Activated T-cell treated with anti-CD3 and anti-CD28 coated beads for 24 hours (primary cell): ENCODE results near the gene GRIK3.
"Not testable (repeated sequence)": the region's sequence is repeated elsewhere in the genome, so short reads cannot be mapped to it uniquely, and the experiment has no call there.

ENCODE experiments used
- DNase-seq: peaks from one replicate; pipeline ENCODE4 v3.0.0-alpha.2; 2020; ENCODE audit warnings: low read depth

Gene GRIK3

DNA sequence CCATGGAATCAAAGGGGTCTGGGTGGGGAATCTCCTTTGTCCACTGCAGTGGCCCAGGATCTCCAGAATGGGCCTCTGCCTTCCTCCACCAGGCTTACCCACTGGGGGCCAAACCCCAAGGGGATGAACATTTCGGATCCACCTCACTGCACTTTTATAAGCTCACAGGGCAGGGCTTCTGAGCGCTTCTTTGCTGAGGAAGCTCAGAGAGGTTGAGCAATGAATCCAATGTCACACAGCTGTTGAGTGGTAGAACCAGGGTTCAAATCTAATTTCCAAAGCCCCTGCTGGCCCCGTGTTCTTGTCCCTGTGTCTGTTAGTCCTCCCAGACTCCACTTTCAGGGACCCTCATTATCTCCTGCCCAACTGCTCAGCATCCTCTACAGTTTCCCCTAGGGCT, 250.8 kb downstream of the GRIK3 start:
- no peak for DNase-seq

DNA sequence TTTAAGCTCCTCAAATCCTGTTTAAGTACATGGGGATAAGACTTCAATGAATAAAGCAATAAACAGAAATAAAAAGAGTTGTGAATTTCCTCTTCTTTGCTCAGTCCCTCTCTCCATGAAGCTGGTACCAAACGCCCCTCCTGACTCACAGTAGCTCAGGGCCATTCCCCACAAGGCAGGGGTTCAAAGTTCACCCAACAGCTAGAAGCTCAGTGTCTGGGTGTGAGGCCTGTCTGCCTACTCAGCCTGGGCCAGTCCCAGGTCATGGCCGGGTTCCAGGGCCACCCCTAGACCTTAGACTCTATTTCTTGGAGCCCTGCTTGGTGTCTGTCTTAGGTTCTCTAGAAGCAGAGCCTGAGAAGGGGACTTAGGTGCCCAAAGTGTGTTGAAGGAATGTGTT, 251.5 kb downstream of the GRIK3 start:
- DNase-seq: no peak

DNA sequence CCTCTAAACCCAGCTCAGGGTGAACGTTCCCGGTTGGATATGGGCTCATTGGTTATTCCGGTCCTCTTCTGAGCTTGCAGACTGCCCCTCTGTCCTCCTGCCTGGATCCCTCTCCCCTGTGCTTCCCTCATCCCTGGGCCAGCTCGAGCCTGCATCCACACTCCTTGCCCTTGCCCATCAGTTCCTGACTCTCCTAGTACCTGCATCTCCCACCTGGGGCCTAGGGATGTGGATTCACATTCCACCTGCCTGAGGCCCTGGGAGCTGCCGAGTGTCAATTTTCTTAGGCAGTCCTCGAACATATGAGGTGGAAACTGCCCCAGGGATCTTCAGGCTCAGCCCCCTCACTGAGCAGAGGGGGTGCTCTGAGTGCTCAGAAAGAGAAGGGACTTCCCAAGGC, 252.2 kb downstream of the GRIK3 start:
- no peak for DNase-seq

DNA sequence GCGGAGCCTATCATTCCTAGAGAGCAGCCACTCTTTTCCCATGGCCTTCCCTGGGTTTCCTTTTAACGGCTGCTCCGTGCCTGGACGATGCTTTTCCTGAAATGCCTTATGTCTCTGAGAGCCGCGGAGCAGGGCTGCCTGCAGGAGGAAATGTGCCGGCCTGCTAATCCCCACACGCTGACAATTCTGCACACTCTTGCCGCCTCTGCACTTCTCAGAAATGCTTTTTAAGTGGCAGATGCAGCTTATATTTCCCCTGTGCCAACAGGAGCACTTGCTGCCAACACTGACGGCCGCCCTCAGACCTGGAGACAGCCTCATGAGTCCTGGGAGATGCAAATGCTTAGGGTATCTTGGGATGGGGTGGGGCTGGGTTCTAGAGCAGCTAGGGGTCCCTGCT, 253.2 kb downstream of the GRIK3 start:
- no peak for DNase-seq

DNA sequence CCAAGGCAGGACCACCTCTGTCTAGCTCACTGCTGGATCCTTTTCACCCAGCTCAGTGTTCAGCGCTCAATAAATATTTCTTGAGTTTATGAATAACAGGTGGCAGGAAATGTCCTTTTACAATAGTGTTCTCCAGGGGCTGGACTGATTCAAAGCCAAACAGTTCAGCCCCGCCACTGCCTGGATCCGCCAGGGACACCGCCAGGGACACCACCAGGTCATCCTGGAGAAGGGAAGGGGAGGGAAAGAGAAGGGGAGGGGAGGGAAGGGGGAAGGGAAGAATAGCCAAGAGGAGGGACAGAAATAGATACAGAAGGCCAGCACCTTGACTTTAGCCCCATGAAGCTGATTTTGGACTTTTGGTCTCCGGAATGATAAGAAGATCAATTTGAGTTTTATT, 255.6 kb downstream of the GRIK3 start:
- DNase-seq: no peak

DNA sequence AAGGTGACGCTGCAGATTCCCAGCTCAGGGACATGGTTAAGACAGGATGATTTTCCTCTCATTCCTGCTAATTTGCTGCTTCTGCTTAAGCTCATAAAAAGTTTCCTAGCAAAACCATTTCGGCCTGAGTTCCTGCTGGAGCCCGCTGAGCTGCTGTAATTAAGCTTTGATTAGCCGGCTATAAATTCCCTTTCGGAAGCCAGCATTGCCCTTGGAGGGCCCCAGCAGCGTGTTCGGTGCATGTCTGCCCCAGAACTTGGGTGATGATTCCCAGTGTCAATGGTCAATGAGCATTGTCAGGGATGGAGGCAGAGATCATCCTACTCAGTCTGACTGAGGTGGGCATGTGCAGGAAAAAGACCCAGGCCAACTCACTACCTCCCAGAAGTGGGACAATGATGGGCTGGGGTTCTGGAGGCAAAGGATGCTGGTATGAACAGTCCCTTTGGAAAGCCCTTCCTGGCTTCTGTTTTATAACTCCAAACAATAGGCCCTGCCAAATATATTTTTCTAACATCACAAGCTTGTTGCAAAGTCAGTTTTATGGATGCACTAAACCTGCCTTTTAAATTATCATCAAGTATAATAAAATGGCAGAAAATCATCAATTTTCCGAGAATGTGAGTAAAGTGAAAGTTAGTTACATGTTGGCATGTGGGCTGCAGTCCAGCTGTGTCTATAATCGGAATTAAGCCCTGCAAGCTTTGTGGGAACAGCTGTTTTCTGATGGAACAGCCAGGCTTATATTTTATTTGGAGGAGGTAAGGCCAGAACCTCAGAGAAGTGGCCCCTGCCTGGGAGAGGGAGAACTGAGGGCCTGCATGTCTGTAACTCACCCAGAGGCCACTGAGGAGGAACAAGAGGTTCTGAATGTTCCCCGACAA, 257.1 kb downstream of the GRIK3 start:
- no peak for DNase-seq

DNA sequence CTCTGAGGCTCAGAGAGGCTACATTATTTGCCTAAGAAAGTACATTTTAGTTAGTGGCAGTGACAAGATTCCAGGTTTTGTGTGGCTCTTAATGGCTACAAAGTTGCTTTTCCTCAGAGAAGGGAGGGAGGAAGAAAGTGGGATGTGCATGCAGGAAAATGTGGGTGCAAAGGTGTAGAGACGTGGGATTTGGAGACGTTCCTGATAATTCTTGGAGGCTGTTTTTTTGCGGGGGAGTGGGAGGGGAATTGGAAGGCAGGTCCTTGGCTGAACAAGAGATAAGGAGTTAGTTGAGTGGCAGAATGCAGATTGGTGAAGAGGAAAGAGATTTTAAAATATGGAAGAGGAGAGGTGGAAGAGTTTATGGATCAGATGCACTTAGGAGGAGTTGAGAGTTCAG, 258.1 kb downstream of the GRIK3 start:
- no peak for DNase-seq

DNA sequence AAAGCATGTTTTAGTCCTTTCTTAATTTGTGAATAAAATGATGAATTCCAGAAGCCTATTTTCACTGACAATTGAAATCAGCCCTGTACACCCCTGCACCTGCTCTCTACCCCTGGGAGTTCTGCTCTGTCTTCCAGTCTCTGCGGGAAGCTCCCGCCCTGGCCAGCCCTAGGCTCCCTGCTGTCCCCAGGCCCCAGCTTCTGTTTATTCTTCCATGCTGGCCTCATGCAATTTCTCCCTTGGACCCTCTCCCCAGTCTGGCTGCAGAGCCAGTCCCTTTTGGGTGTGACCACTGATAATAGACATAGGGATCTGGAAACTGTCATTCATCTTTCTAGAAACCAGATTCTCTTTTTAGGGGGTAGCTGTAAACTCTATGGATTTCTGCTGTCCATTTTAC, 258.6 kb downstream of the GRIK3 start:
- no peak for DNase-seq

DNA sequence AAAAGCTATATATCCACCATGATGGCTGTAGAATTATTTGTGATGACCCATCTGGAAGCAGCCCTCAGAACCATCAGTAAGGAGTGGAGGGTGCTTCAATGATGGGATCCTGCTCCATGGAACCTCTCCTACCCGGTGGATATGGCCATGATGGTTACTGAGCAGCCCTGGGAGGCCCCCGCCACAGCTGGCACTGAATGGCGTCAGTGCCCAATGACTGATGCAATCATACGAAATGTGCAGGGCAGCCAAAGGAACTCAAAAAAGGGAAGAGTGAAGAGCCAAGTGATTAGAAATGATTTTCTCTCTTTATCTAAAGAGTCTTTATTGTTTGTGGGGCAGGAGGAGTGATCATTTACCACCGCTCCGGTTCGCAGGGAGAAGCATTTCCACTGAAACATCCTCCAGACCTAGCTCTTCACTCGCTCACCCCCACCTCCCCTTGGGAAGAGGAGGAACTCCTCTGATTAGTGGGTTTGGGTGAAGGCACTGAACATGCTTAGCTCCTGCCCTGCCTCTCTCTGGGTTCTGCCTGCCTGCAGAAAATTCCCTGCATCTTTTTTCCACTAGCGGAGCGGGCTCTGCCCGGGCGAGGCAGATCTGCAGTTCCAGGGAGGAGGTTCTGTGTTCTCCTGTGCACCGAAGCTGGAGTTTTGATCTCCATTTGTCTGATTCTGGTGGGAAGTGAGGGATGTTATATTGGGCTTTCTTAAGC, 260.3 kb downstream of the GRIK3 start:
- DNase-seq: no peak

DNA sequence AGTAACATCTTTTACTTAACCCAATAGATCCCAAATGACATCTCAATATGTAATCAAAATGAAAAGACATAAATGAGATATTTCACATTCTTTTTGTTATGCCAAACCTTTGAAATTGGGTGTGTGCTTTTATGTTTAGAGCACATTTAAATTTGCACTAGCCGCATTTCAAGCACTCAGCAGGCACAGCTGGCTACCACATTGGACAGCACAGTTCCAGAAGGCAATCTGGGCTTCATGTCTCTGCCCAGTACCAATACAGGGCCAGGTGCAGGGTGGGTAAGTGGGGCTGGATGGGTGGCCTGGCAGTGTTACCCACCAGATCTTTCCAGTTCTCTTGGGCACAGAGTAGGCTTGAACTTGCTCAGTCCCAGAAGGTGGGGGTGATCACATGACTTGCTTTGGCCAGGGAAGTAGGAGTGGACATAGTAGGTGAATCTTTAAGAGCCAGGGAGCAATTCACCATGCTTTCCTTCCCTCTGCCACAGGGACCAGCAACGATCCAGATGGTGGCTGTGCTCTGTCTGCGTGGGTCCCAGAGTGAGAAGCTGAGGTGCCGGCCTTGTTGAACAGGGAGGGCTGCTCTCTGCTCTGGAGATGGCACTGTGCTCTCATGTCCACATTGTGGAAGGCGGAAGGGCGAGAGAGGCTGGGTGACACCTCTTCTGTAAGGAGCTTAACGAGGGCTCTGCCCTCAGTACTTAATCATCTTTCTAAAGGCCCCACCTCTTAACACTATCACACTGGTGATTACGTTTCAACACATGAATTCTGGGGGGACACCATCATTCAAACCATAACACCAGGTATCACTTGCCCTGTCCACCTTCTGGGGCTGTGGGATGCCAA, 261.4 kb downstream of the GRIK3 start:
- no peak for DNase-seq

DNA sequence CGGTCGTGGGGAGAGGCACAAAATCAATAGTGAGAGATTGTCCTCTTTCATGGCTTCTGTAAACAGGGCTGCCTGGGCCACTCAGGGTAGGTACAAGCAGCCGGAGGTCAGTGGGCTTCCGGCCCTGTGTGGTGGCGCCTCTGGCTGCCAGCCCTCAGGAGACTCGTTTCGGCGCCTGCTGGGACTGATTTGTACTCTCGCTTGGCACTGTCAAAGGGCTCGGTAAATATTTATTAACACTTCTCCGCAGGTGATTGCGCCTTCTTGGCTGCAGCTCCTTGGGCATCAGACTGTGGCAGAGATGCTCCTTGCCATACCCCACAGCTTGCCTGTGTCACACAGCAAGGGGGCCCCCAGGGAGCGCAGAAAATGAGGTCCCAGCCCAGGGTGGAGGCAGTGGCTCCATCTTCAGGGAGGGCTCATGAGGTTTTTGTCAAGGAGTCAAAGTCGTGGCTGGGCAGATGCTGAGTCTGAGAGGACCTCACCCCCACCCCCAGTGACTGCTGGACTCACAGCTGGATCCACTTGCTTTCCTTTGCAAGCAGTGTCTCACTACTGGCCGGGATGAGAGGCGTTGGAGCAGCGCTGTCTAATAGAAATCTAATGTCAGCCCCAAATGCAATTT, 262.5 kb downstream of the GRIK3 start:
- no peak for DNase-seq

DNA sequence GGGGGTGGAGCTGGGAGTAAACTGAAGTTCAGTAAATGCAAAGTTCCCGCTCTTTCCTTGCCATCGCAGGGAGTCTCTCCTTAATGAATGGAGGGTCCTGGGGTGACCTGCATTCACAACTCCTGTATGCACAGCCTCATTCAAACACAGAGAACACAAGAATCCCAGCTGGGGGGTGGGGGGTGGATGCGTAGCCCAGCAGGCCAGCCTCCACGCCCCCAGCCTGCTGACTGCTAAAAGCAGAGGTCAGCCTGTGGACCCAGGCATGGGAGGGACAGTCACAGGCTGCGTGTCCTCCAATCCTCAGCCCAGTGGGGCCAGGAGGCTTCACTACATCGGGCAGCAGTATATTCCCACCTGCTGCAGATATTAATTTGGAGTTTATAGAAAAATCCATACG, 263.1 kb downstream of the GRIK3 start:
- no peak for DNase-seq

DNA sequence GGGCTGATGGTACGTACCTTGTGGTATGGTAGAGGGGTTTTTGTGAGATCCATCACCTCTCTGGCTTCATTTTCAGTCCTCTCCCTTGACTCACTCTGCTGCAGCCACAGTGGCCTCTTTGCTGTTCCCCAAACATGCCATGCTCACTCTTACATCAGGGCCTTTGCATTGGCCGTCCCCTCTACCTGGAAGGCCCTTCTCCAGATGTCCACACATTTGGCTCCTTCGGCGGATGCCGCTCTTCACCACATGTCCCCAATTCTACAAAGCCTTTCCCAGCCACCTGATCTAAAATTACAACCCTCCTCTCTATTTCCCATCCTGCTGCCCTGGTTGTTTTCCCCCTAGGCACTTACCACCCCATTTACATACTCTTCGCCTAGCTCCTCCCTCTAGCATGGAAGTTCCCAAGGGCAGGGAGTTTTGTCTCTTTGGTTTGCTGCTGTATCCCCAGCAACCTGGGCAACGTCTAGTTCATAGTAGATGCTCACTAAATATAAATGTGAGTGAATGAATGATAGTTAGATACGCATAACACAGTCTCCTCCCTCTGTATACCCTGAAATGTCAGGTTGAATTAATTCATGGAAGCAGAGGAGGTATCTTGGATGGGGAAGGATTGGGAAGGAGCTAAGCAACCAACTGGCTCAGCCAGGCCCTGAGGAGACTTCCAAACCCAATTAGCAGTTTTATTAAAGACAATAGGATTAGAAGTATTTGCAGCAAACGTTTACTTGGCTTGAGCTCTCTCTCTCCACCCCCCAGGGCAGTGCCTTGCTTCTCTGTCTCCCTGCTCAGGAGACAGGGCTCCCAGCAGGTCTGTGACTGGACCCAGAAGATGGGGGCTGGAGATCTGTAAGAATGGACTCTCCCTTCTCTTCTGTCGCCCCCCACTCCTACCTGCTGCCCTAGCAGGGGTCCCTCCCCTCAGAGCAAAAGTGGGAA, 264.2 kb downstream of the GRIK3 start:
- DNase-seq: no peak

DNA sequence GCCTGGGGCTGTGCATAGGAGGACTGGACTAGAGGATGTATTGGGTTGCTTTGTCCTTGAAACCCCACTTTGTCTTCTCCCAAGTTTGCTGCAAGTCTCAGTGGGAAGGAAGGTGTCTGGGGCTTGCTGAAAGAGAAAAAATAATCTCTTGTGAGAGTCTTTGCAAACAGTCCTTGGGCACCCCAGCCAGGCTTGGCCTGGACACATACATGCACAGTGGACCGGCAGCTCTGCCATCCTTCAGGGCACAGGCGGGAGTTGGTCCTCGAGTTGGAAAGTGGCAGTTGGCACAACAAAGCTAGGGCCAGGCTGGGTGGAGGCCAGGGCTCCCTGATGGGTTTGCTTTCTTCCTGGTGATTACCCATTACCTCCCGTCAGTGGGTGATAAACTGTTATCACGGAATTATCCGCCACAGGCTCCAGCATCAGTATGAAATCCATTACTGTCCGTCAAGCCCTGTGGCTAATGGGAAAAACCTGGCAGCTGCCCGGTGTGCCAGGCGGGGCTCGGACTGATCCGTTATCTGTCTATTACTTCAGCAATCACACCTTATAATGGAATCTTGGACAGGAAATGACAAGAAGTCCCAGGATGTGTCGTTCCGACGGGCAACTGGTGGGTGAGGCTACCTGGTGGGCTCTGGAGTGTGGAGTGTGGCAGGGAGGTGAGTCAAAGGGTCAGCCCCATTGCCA, 265.7 kb downstream of the GRIK3 start:
- no peak for DNase-seq

DNA sequence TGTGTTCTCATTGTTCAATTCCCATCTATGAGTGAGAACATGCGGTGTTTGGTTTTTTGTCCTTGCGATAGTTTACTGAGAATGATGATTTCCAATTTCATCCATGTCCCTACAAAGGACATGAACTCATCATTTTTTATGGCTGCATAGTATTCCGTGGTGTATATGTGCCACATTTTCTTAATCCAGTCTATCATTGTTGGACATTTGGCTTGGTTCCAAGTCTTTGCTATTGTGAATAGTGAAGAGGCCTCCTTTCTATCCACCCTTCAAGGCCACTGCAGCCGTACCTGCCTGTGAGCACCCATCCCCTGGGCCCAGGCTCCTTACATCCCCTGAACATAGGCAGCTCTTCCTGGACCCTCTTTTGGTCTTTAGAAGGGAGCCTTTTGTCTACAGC, 266.9 kb downstream of the GRIK3 start:
- DNase-seq: not testable (repeated sequence)

DNA sequence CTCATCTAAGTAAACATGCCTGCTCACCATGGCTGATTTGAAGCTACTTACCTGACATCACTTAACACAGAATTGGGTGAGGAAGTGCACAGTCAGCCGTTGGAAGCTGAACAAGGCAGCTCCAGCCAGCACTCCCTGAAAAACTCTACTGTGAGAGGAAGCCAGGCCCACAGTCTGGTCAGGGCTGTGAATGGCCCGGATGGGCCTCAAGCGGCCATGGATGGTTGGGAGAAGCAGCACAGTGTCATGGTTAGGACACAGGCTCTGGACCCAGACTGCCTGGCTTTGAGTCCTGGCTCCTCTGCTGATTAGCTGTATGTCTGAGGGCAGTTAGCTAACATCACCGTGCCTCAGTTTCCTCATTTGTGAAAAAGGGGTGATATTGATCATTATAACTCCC, 267.8 kb downstream of the GRIK3 start:
- no peak for DNase-seq

DNA sequence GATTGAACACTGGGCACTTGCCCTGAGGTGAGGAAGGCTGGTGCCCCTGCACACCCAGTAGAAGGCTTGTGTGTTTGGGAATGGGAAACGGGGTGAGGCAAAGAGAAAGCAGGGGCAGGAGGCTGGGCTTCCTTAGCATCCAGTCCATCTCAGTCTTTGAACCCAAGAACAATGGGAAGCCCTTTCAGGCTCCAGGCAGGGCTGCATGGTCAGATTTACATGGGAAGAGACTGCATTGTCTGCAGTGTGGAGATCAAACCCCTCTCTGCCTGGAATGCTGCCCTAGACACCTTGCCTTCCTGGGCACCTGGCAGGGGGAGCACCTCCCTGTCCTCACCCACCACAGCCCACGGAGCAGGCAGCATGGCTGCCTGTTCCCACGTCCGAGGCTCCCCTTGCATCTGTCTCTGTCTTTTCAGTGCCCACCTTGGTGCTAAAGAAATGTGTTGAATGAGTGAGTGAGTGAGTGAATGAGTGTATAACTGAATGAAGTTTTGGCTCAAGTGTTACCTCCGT, 268.5 kb downstream of the GRIK3 start:
- no peak for DNase-seq

DNA sequence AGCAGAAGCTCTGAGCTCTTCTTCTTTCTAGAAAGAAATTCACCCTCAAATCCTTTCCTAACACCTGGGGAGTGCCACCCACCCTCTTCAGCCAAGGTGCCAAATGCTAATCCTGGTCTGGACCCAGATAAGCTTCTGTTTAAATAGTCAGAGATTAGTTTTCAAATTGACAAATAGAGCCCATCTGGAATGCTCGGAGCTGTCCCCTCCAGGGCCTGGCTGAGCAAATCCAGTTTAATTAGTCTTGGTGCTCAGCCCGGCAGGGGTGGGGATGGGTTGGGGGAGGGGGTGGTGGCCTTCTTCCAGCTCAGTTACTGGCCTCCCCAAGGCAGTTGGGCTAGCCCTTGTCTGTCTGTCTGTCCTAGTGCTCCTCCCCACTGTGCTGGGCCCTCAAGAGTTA, 269.5 kb downstream of the GRIK3 start:
- no peak for DNase-seq

DNA sequence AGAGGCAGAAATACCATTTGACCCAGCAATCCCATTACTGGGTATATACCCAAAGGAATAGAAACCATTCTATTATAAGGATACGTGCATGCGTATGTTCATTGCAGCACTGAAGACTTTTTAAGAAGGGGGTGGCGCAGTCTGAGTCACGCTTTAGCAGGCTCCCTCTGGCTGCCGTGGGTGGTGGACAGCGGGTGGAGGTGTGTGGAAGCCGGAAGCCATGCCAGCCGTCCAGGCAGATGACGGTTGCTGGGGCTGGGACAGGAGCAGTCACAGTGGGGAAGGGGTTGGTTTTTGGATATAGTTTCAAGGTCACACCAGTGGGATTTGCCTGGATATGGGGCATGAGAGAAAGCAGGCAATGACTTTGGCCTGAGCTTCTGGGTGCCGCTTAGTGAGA, 270.5 kb downstream of the GRIK3 start:
- DNase-seq: no peak

DNA sequence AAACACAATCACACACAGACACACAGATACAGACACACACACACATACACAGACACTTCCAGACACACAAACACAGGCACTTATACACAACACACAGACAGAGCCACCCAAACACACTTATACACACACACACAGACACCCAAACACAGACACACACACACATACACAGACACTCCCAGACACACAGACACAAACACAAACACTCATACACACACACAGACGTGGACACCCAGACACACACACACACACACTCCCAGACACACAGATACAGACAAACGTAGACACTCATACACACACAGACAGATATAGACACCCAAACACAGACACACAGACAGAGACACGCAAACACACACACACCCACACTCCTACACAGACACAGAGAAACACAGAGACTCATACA, 272.1 kb downstream of the GRIK3 start:
- DNase-seq: no peak
